HG03432 (cell line): Measurements from ENCODE around the gene TGM6.

Experiments
- ATAC-seq: cut with Tn5 transposase; IDR thresholded peaks from one replicate; pipeline ENCODE4 v1.9.1; 2021; ENCODE audit warnings: mild to moderate bottlenecking, moderate library complexity; ENCODE audit not compliant: unreplicated experiment

The TGM6 gene

DNA sequence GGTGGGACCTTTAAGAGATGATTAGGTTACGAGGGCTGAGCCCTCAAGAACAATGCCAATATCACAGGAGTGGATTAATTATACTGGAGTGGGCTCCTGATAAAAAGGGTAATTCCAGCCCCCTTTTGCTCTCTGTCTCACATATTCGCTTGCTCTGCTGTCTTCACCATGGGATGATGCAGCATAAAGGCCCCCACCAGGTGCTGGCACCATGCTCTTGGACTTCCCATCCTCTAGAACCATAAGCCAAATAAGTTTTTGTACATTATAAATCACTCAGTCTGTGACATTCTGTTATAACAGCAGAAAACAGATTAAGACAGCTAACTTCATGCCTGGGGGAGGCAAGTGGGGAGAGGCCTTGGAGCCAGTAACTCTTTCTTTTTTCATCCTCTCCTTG, 99.7 kb downstream of the TGM6 start:
- ATAC-seq: no peak
